HuH-7.5 (cell line): ENCODE results near the gene JPH3.
"Not testable (repeated sequence)": the region's sequence is repeated elsewhere in the genome, so short reads cannot be mapped to it uniquely, and the experiment has no call there.

Experiments used
- DNase-seq: peaks from one replicate; pipeline ENCODE4 v3.0.0; 2011; ENCODE audit warnings: low spot score

JPH3 gene

DNA sequence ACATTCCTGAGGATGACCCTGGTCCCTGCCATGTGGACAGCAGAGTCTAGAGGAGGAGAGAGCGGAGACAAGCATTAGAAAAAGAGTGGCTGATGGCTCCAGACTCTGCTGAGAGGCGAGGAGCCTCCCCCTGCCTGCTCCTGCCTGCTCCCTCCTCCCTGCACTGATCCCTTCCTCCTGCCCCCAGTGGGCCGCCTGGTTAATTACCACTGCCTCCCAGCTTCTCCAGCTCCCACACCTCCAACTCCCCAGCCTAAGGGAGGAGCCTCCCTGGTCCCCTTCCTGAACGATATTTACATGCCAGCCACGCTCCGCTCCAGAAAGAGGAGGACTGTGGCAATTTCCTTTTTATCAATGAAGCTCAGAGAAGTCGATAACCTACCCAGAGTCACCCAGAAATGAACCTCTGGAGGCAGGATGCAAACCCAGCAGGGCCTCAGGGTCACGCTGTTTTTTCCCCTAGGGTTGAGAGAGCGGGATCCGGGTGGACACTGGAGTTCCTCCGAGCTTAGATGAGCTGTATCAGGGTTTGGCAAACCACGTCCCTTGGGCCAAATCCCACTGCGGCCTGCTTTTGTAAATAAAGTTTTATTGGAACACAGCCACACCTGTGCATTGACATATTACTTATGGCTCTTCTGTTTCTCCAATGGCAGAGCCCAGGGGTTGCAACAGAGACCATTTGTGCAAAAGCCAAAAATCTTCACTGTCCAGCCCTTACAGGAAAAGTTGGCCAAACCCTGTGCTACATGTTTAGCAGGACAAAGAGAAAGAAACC is 27.1 kb upstream of the JPH3 start:
- DNase-seq: peak; percentile 63

DNA sequence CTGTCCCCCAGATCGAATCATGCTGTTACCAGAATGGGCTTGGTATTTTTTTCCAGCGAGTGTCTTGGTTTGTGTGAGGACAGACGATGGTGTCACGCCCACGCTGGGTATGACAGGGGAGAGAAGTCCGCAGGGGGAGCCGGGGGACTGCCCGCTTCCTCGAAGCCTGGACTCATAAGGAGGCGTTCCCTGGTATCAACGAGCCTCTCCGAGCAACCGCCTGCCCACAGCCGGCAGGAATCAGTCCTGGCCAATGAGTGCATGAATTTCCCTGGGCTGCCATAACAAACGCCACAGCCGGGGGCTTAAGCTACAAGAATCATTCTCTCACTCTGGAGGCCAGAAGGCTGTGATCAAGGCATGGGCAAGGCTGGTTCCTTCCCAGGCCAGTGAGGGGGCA is 26.1 kb upstream of the JPH3 start:
- no peak for DNase-seq

DNA sequence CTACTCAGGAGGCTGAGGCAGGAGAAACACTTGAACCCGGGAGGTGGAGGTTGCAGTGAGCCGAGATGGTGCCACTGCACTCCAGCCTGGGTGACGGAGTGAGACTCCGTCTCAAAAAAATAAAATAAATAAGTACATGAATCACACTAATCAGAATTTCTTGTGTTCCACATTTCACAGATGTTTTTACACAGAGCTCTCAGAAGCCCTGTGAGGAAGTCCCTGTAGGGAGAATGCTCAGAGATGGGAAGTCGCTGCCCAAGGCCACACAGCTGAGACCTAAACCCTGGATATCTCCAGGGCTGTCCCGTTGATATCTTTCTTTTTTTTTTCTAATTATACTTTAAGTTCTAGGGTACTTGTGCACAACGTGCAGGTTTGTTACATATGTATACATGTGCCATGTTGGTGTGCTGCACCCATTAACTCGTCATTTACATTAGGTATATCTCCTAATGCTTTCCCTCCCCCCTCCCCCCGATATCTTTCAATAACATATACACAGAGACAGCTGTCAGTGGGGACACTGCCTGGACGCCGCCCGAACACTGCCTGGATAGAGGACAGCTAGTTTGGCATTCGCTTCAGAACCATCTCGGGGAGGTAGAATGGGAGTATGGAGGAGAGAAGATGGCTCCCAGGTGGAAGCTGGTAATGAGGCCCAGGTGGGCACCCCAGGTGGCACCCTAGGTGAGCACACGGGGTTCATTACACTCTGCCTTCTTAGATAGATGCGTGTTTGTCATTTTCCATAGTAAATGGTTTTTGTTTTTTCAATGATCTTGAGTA is 24.0 kb upstream of the JPH3 start:
- not testable (repeated sequence) for DNase-seq

DNA sequence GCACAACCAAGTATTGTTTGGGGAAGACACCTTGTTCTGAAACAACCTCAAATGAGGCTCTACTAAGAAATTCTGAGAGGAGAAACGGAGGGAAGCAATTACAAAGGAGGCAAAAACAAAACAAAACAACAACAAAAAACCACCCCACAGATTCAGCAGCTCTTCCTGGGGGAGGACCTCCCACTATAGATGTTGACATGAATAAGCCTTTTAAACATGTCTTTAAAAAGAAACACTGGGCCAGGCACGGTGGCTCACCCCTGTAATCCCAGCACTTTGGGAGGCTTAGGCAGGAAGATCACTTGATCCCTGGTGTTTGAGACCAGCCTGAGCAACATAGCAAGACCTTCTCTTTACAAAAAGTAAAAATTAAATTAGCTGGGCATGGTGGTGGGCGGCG is 22.6 kb upstream of the JPH3 start:
- no peak for DNase-seq

DNA sequence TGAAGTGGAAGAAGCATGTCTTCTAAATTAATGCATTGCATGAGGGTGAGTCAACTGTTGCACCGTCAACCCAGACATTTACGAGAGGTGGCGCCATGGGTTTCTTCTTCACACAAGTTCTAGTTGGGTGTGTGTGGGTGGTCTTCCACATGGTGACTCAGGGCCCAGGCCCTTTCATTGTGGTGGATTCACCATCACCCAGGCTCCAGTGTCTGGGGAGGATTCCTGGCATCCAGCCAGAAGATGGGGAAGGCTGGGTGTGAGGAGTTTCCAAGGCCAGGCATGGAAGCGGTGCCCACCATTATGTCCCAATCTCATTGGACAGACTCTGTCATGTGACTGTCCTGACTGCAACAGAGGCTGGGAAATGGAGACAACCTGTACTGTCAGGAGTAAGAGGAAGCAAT is 21.4 kb upstream of the JPH3 start:
- DNase-seq: no peak

DNA sequence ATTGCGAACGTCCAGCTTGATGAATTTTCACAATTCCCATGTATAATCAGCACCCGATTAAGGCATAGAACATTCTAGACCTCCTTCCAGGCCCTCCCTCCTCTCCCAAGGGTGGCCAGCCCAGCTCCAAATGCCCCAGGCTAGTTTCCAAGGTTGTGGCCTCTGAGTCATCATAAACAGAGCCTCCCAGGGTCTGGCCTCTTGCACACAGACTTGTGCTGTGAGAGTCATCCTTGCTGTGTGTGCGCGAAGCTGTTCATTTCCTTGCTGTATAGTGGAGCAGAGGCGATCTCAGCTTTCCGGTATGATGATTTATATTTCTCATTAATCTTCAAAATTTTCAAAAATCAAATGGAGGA is 20.5 kb upstream of the JPH3 start:
- peak; percentile 78 for DNase-seq

DNA sequence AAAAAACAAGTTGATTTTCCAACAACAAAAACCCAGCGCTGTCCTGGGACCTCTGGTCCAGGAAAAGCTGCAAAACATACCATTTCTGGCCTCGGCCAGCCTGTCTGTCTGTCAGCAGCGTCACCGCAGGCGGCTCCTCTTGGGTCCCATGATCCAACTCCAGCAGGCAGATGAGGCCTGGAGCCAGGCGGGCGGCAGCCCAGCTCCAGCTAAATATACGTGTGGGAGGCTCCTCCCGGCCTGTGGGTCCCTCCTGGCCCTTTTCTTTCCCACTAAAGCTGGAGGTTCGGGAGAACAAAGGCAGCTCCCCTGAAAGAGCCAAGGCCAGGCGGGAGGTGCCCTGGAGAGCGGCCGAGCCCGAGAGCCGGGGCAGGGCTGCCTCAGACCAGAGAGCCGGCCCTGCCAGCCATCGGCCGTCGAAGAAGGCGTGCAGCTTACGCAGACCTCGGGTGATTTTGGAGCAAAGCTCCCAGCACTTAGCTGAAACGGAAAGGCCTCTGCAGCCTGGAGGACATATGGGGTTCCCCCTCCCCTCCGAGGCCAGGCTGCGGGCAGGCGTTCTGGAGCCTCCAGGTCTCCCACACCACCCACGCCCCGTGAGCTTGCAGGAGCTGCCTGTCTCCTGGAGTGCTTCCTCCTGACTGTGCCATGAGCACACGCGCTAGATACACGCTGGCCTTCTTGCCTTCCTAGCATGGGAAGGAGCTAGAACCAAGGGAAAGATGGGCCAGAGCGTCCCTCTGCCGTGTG is 19.9 kb upstream of the JPH3 start:
- no peak for DNase-seq

DNA sequence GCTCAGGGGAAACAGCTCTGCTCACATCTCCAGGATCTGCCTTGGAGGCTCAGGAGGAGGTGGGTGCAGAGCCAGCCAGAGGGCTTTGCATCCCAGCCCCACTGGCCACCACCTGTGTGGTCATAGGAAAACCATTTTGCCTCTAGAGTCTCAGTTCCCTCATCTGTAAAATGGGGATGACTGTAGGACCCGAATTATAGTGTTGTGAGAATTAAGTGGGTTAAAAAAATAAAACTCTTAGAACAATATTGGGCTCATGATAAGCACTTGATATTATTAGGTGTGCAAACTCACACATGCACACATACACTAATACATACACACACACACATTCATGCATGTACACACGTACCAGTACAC is 19.4 kb upstream of the JPH3 start:
- DNase-seq: no peak

DNA sequence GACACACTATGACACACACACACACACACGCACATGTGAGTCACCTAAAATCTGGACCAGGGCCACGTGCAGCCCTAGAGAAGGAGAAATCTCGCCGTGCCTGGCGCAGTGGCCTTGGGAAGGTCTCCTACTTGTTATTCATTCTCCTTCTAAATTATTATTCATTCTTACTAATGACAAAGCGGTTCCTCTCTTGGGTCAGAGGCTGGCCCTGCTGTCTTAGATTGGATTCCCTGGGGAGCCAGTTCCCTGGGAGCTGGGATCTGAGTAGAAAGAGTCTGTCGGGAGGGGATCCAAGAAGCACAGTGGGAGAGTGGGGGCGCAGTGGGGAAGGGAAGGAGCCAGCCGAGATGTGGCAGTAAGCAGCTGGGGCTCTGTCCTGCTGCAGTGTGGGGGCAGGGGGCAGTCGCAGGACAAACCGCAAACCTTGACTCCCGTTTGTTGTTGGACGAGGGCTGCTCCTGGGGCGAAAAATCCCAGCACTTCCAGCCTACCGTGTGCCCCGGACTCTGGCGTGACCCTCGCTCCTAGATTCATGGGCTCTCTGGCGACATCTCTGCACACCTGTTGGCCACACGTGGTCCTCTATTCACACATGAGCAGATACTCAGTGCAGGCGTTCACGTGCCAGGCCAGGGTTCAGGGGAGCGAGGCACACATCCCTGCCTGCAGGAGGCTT is 18.7 kb upstream of the JPH3 start:
- DNase-seq: no peak

DNA sequence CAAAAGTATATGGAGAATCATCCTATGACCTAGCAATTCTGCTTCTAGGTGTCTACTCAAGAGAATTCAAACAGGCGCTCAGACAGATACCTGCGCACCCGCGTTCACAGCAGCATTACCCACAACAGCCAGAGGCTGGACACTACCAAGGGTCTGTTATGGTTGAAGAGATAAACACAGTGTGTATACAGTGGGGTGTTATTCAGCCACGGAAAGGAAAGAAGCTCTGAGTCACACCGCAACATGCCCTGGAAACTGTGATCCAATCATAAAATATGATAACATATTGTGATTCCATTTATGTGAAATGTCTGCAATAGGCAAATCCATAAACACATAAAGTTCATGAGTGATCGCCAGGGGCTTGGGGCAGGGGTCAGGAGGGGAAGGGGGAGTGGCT is 18.0 kb upstream of the JPH3 start:
- no peak for DNase-seq

DNA sequence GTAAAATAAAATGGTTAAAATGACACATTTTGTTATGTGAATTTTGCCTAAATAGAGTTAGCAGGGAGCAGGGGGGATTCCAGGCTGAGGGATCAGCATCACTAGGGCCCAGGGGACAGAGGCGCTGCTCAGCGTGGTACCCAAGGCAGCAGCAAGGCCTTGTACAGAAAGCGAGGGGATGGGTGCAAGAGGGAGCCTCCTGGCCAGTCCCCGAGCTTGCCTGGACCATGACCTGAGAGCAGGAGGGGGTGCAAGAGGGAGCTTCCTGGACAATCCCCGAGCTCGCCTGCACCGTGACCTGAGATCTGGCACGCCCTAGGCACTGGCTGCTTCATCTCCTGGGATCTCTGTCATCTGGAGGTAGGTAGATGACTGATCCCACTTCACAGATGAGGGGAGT is 17.3 kb upstream of the JPH3 start:
- no peak for DNase-seq

DNA sequence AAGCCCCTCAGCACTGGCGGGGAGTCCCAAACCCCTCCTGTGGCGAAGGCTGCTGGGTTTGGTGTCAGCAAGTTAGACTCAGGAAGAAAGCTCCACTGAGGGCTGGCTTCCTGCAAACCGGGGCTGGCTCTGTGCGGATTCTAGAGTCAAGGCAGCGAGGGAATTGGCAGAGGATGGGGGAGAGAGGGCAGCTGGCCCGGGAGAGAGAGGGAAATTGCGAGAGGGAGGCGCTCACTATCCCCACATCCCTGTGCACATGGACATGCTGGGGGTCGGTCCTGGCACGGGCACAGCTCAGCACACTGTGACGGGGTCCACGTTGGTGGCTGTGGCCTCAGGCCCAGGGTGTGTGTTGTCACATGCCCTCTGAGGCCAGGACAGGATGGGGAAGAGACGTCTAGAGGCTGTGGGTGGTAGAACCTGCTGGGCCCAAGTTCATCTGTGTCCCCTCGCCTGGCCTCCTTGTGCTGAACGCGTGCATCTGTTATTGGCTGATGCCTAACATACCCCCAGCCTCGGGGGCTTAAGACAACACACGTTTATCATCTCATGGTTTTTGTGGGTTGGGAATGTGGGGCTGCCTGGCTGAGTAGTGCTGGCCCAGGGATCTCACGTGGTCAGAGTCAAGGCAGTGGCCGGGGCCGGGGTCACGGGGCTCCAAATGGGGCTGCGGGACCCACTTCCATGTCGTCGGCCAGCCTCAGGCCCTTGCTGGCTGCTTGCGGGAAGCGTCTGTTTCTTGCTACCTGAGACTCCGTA is 16.7 kb upstream of the JPH3 start:
- no peak for DNase-seq

DNA sequence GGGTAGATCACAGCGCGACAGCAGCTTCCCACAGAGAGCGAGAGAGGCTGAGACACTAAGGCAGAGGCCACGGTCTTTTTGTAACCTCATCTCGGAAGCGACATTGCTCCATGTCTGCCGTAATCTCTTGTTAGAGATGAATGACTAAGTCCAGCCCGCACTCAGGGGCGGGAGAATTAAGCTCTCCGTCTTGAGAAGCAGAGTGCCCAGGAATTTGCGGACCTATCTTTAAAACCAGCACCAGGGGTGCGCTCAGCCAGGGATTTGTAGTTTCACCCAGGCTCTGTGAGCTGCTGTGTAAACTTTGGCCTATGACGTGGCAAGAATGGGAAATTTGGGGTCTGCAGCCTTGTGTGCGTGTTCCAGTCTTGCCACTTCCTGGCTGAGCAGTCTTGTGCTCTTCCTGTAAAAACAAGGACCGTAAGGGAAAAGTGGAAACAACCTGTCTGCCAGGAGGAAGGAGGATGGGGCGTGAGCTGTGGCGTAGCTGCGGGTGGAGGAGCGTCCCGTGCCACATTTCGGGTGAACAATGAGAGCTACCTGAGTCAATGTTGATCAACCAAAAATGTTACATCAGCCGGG is 16.0 kb upstream of the JPH3 start:
- DNase-seq: no peak

DNA sequence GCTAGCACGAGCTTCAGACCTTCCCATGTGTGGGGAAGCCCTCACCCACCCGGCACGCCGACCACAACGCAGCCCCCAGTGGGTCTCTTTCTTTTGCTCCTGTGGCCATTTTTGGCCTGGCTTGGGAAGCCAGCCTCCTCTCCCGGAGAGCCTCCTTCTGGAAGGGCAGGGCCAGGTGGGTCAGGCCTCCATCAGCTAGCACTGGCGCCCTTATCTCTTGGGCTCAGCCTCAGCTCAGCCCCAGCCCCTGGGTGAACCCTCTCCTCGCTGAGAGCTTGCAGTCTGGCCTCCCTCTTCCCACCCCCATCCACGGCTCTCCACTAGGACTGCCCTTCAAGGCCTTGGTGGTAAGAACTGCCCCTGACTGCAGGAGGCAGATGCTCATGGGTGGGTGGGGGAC is 14.7 kb upstream of the JPH3 start:
- DNase-seq: no peak

DNA sequence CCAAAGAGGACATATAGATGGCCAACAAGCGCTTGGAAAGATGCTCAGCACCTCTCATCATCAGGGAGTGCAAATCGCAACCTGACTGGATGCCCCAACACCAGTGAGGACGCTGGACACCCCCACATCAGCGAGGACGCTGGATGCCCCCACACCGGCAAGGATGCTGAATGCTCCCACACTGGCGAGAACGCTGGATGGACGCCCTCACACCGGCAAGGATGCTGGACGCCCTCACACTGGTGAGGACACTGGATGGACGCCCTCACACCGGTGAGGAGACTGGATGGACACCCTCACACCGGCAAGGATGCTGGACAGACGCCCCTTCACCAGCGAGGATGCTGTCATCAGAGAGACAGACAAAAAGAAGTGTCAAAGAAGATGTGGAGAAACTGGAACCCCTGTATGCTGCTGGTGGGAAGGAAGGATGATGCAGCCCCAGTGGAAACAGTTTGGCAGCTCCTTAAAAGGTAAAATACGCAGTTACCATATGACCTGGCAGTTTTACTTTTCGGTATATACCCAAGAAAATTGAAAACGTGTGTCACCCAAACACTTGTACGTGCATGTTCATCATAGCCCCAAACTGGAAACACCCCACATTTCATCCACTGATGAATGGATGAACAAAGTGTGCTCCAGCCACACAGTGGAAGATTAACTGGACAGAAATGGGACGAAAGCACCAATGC is 10.1 kb upstream of the JPH3 start:
- no peak for DNase-seq

DNA sequence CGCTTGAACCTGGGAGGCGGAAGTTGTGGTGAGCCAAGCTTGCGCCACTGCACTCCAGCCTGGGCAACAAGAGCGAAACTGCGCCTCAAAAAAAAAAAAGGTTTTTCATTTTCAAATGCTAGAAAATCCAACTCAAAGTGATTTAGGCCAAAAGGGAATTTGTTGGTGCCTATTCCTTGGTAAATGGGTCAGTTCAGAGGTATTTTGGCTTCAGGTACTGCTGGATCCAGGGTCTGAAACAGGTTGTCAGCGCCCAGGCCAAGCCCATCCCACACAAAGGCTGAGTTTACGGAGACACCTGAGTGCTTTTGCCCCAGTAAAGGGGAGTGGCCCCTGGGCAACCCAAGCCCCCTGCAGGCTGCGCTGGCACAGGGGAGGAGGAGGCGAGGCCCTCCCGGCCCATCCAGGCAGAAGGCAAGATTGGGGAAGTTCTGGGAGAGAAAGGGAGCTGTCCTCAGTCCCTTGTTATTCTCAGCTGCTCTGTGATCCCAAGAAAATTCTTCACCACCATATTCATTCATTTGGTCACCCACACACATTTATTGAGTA is 8.5 kb upstream of the JPH3 start:
- no peak for DNase-seq

DNA sequence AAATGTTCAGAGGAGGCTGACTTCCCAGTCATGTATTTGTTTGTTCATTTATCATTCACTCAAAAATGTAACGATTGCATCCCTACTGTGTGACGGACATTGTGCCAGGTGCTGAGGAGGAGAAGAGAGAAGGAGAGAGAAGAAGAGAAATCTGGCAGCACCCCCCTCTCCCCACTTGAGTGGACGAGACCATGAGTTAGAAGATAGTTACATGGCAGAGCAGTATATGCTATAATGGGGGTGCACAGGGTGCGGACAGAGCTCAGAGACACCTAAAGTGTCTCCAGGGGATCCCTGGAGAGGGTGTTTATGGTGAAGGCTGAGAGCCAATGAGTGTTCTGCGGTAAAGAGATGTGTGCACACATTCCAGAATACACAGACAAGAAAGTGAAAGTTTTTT is 6.6 kb upstream of the JPH3 start:
- no peak for DNase-seq

DNA sequence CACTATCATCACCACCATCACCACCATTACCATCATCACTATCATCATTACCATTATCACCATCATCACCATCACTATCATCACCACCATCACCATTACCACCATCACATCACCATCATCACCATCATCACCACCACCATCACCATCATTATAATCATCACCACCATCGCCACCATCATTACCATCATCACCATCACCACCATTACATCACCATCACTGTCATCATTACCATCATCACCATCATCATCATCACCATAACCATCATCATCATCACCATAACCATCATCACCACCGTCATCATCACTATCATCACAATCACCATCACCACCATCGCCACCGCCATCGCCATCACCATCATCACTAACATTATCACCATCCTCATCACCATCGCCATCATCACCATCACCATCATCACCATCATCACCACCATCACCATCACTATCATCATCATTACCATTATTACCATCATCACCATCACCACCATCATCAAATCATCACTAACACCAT is 4.9 kb upstream of the JPH3 start:
- no peak for DNase-seq

DNA sequence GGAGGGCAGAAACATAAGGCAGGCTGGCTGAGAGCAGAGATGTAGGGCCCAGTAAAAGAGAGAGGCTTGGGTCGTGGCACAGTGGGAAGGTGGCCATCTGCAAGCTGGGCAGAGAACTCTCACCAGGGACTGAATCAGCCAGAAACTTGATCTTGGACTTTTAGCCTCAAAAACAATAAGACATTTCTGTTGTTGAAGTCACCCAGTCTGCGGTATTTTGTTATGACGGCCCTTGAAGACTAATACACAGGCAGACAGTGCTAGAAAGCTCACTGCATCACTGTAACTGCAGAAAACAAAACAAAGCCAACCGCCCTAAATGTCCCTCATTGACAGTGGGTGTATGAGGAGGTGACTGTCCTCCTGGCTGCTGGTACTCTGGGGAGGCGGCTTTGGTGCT is 3.9 kb upstream of the JPH3 start:
- no peak for DNase-seq

DNA sequence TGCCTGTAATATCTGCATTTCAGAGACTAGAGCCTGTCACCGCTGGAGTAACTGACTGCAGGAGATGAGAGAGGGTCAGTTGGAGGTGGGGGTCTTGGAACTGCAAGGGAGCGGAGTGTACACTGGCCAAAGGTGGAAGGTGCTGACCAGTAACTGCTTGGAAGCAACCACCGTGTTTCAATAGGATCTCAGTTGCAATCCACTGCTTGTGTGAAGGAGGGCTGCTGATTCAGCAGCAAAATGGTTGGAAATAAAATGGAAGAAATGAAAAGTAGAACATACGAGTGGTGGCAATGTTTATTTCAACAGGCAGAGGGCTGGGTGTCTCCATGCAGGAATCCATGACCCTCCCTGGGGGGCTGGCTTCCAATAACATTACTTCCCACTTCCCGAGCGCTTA is 2.1 kb upstream of the JPH3 start:
- DNase-seq: no peak
